ENCODE data around the gene ZBTB17.
"Not testable (repeated sequence)": the region's sequence is repeated elsewhere in the genome, so short reads cannot be mapped to it uniquely, and the experiment has no call there.

GRCh38 chr1:15896841-15897610 lies 78.9 kb downstream of the ZBTB17 start:
- not testable (repeated sequence) for TF ChIP-seq POLR2AphosphoS5, POLR2A (IDR thresholded peaks at IDR 0.05)

All from prostate gland (tissue), 1 donor.